Endothelial cell of umbilical vein (primary cell): Measurements from ENCODE around the gene DPM2. TPM values are rescaled to one million over a fixed set of nuclear protein-coding genes. Genes with fewer than 3 reads are reported as not detected.

ENCODE experiments used
- BruUV-seq: library from RNA; stranded (reverse); fragments of 400-500 nt; replicated peaks from 2 replicates; lab custom pipeline; 2021; lab: Mats Ljungman, UMichigan
- CTCF ChIA-PET: fragments of 300-600, 350-600 bp; sonication (Branson Sonifier 250); formaldehyde crosslinking; loops from one replicate; lab custom pipeline; 2021; ENCODE audit warnings: antibody characterized with exemption, inconsistent platforms; lab: Charles Lee
- POLR2A ChIA-PET: fragments of 300-600, 350-600 bp; sonication (Branson Sonifier 250); formaldehyde crosslinking; loops from one replicate; lab custom pipeline; 2021; ENCODE audit warnings: antibody characterized with exemption, inconsistent platforms; lab: Charles Lee
- DNase-seq: peaks from one replicate; pipeline ENCODE4 v3.0.0-alpha.2; 2011; ENCODE audit warnings: low read depth, low spot score
- FAIRE-seq: peaks from 2 replicates; lab custom pipeline; 2011; peaks lifted over from hg19 to GRCh38; lab: Jason Lieb, UNC
- H2AFZ ChIP-seq: 2 replicates; pipeline ENCODE4 v1.6.0; 2012; ENCODE audit warnings: low read depth, low read length, control low read depth, inconsistent platforms
- H3K27ac ChIP-seq: 2 replicates; pipeline ENCODE4 v1.5.1; 2011; ENCODE audit warnings: low read depth, mild to moderate bottlenecking, control low read depth, low read length, moderate library complexity; ENCODE audit not compliant: insufficient read depth
- H3K27me3 ChIP-seq, 2 experiments: 2 replicates each; pipeline versions ENCODE4 v1.6.0 to v1.6.1; 2011; ENCODE audit warnings: low read length in 2 of 2, mixed read lengths in 1 of 2; ENCODE audit not compliant: control insufficient read depth in 2 of 2, insufficient read depth in 2 of 2
- H3K36me3 ChIP-seq, 2 experiments: 2 replicates in 1 of 2; 3 replicates in 1 of 2; pipeline ENCODE4 v1.5.1; 2011; ENCODE audit warnings: low read length in 2 of 2, mild to moderate bottlenecking in 1 of 2, moderate library complexity in 1 of 2; ENCODE audit not compliant: control insufficient read depth in 2 of 2, insufficient read depth in 2 of 2; ENCODE audit errors: extremely low read depth in 1 of 2
- H3K4me1 ChIP-seq: 3 replicates; pipeline ENCODE4 v1.5.1; 2011; ENCODE audit warnings: mild to moderate bottlenecking, low read length; ENCODE audit not compliant: control insufficient read depth, insufficient read depth; ENCODE audit errors: extremely low read depth
- H3K4me2 ChIP-seq: 2 replicates; pipeline ENCODE4 v1.6.1; 2011; ENCODE audit warnings: low read length, control low read depth, mixed read lengths; ENCODE audit not compliant: insufficient read depth
- H3K4me3 ChIP-seq, 3 experiments: fragments of 200-600 bp in 1 of 3; sonication (generic), shearing (Covaris generic) in 1 of 3; replicated peaks in 1 of 3; 2 replicates each; pipeline ENCODE4 v1.5.1; 2011 to 2016; ENCODE audit warnings: control low read depth in 3 of 3, low read length in 3 of 3, mild to moderate bottlenecking in 2 of 3, inconsistent platforms in 1 of 3, low read depth in 1 of 3, moderate library complexity in 1 of 3; ENCODE audit not compliant: insufficient read depth in 1 of 3
- H3K79me2 ChIP-seq: 2 replicates; pipeline ENCODE4 v1.6.0; 2012; ENCODE audit warnings: low read length, inconsistent platforms; ENCODE audit not compliant: control insufficient read depth, insufficient read depth
- H3K9ac ChIP-seq: replicated peaks from 2 replicates; pipeline ENCODE3; 2011; ENCODE audit warnings: low read length, control low read depth; ENCODE audit not compliant: insufficient read depth; ENCODE audit errors: extremely low read depth
- H3K9me1 ChIP-seq: replicated peaks from 3 replicates; pipeline ENCODE4 v1.6.0; 2011; ENCODE audit warnings: mild to moderate bottlenecking, low read length; ENCODE audit not compliant: control insufficient read depth, insufficient read depth; ENCODE audit errors: extremely low read depth
- H3K9me3 ChIP-seq: replicated peaks from 2 replicates; pipeline ENCODE4 v1.5.1; 2012; ENCODE audit warnings: low read length, inconsistent platforms; ENCODE audit not compliant: control insufficient read depth, insufficient read depth
- H4K20me1 ChIP-seq: replicated peaks from 2 replicates; pipeline ENCODE3; 2011; ENCODE audit warnings: mild to moderate bottlenecking, low read length; ENCODE audit not compliant: control insufficient read depth, insufficient read depth; ENCODE audit errors: extremely low read depth
- CTCF ChIP-seq, 2 donors: IDR thresholded peaks; 1 replicate in 1 of 2; 2 replicates in 1 of 2; pipeline ENCODE4 v1.5.1; 2011; ENCODE audit warnings: low read length in 2 of 2, mild to moderate bottlenecking in 2 of 2, moderate library complexity in 2 of 2, control low read depth in 1 of 2, inconsistent platforms in 1 of 2, low read depth in 1 of 2; ENCODE audit not compliant: insufficient read depth in 1 of 2; ENCODE audit errors: extremely low read depth in 1 of 2
- FOS ChIP-seq: IDR thresholded peaks from 2 replicates; pipeline ENCODE4 v1.6.1; 2011; ENCODE audit warnings: mild to moderate bottlenecking, low read length, moderate library complexity, borderline replicate concordance; ENCODE audit not compliant: insufficient read depth
- GATA2 ChIP-seq: IDR thresholded peaks from 2 replicates; pipeline ENCODE4 v1.7.0; 2011; ENCODE audit warnings: low read depth, mild to moderate bottlenecking, moderate library complexity, mixed read lengths, low read length; ENCODE audit not compliant: insufficient read length, insufficient read depth
- MAX ChIP-seq: IDR thresholded peaks from 2 replicates; pipeline ENCODE4 v1.6.1; 2011; ENCODE audit not compliant: insufficient read depth, insufficient read length
- POLR2A ChIP-seq: IDR thresholded peaks from 2 replicates; pipeline ENCODE4 v1.6.1; 2012; ENCODE audit warnings: low read depth, mild to moderate bottlenecking, control low read depth, low read length
- POLR2AphosphoS5 ChIP-seq: IDR thresholded peaks from 2 replicates; pipeline ENCODE4 v1.6.1; 2012; ENCODE audit warnings: low read depth, mild to moderate bottlenecking, control low read depth, low read length, moderate library complexity; ENCODE audit not compliant: insufficient read depth
- dilution Hi-C: fragments of 300-500 bp; cut with MboI; formaldehyde crosslinking; loops from one replicate; pipeline ENCODE4 v1.15.0; 2019; ENCODE audit warnings: low sequenced_read_pairs; ENCODE audit not compliant: extremely low pct_ligation_motif_present
- intact Hi-C: fragments of 100-400 bp; cut with micrococcal nuclease; formaldehyde crosslinking; loops from one replicate; pipeline ENCODE4 v1.10.0; 2022
- polyA plus RNA-seq, 4 experiments: library from polyadenylated mRNA; depleted of rRNA in 3 of 4; stranded (reverse) in 3 of 4; unstranded in 1 of 4; fragments of >200 nt; gene quantifications; 2 replicates each; pipeline versions ENCODE4 v1.2.1 to v1.2.3, GENCODE V29; 2011 to 2012; ENCODE audit warnings: missing spikeins in 1 of 4
- total RNA-seq: library from RNA; stranded (reverse); gene quantifications from 2 replicates; pipeline ENCODE4 v1.2.3, GENCODE V29; 2021

DPM2 gene
- total and polyA plus RNA-seq, 2 donors (not counting 3 experiments of a cell fraction or from before 2014, with no cell fraction given), result 47.9 to 63.9 TPM

GRCh38 chr9:127892831-127893230 is 44.8 kb downstream of the DPM2 start:
- DNase-seq (no peak), FAIRE-seq (no peak)
- H3K9me1 ChIP-seq, result no peaks in the 10 kb centered on the region
- no peaks in the 10 kb centered on the region for H4K20me1 ChIP-seq
- H3K9ac ChIP-seq, result no peak overlapping the region
- no peak overlapping the region for H3K4me3 ChIP-seq
- H2AFZ ChIP-seq, result no peak overlapping the region
- H3K27me3 ChIP-seq, result no peaks in the 10 kb centered on the region
- no peak overlapping the region for H3K4me2 ChIP-seq
- peaks cover 9 to 47% of the 10 kb centered on the region in 2 experiments for H3K36me3 ChIP-seq
- dilution Hi-C loops, result no loop called here
- POLR2A ChIA-PET, result no interaction called here
- peaks cover 7% of the 10 kb centered on the region for H3K79me2 ChIP-seq
- no peak overlapping the region for H3K27ac ChIP-seq
- intact Hi-C loops, result no loop called here
- no peaks in the 10 kb centered on the region for H3K9me3 ChIP-seq
- TF ChIP-seq GATA2 (no peak), FOS (no peak), POLR2AphosphoS5 (no peak), MAX (no peak)
- BruUV-seq, result no TSS peak
- CTCF ChIA-PET, result interaction anchor here (1.0 kb wide), 1 partner anchor 10 kb away, joined by 3 read pairs; no protein-coding TSS in a partner anchor
- H3K4me1 ChIP-seq, result peaks cover 6% of the 10 kb centered on the region

- CTCF ChIA-PET, result interaction anchor here (1.4 to 1.7 kb wide), 2 partner anchors 8 to 20 kb away, joined by 5 to 6 read pairs; no protein-coding TSS in a partner anchor
- FAIRE-seq, result no peak
Observed at GRCh38 chr9:127890053-127890452, 47.6 kb downstream of the DPM2 start.

More at GRCh38 chr9:127890053-127890452, 47.6 kb downstream of the DPM2 start:
- no peak for DNase-seq
- dilution Hi-C loops (no loop called here), intact Hi-C loops (no loop called here)
- Histone ChIP-seq H3K4me1 (no peaks in the 10 kb centered on the region), H3K9ac (no peak overlapping the region), H3K4me2 (no peak overlapping the region), H4K20me1 (no peaks in the 10 kb centered on the region), H3K9me3 (no peaks in the 10 kb centered on the region), H2AFZ (no peak overlapping the region), H3K27ac (no peak overlapping the region), H3K27me3 (no peaks in the 10 kb centered on the region), H3K79me2 (no peaks in the 10 kb centered on the region), H3K36me3 (peaks cover 15 to 49% of the 10 kb centered on the region in 2 experiments), H3K4me3 (no peak overlapping the region), H3K9me1 (no peaks in the 10 kb centered on the region)
- TF ChIP-seq CTCF (IDR thresholded peaks at IDR 0.05; ENCODE audit: extremely low read depth in 1 of 2, insufficient read depth in 1 of 2, low read depth in 1 of 2, low read length in 2 of 2) (no peak), POLR2A (no peak)
- POLR2A ChIA-PET, result no interaction called here
- no TSS peak for BruUV-seq
